SK-N-SH (cell line): ENCODE data around the gene ZNF219. TPM values are rescaled to one million over a fixed set of nuclear protein-coding genes. Genes with fewer than 3 reads are reported as not detected.

ENCODE experiments used
- CTCF ChIA-PET: fragments of 300-600, 350-600 bp; formaldehyde crosslinking; extraction: SDS; loops from one replicate; lab custom pipeline; 2021; lab: Yijun Ruan, JAX
- POLR2A ChIA-PET: fragments of 350-600 bp; sonication (Branson Sonifier 250); formaldehyde crosslinking; extraction: SDS; loops from one replicate; lab custom pipeline; 2020; ENCODE audit warnings: antibody characterized with exemption, inconsistent platforms; lab: Yijun Ruan, JAX
- DNase-seq: peaks from one replicate; pipeline ENCODE4 v3.0.0; 2012
- H2AFZ ChIP-seq: fragments of 200-600 bp; sonication (generic); 2 replicates; pipeline ENCODE4 v1.8.1; 2016; ENCODE audit warnings: antibody characterized with exemption, mild to moderate bottlenecking, low read depth
- H3F3A ChIP-seq: fragments of 200-600 bp; sonication (generic); replicated peaks from 2 replicates; pipeline ENCODE3; 2016; ENCODE audit warnings: antibody characterized with exemption, mild to moderate bottlenecking; ENCODE audit not compliant: insufficient read depth
- H3K27ac ChIP-seq, 2 experiments: fragments of 200-500 bp in 1 of 2; fragments of 200-600 bp in 1 of 2; sonication (Bioruptor generic) in 1 of 2; sonication (generic), shearing (Covaris generic) in 1 of 2; 2 replicates each; pipeline versions ENCODE4 v1.5.1 to v1.6.1; 2014 to 2016; ENCODE audit warnings: low read depth in 2 of 2, inconsistent platforms in 1 of 2, low read length in 1 of 2, mild to moderate bottlenecking in 1 of 2, mixed read lengths in 1 of 2
- H3K27me3 ChIP-seq: fragments of 200-600 bp; sonication (generic), shearing (Covaris generic); 2 replicates; pipeline ENCODE4 v1.6.1; 2016; ENCODE audit warnings: mixed run types; ENCODE audit not compliant: insufficient read depth
- H3K36me3 ChIP-seq, 2 experiments: fragments of 200-500 bp in 1 of 2; fragments of 200-600 bp in 1 of 2; sonication (Bioruptor generic) in 1 of 2; sonication (generic) in 1 of 2; replicated peaks in 1 of 2; 2 replicates each; pipeline versions ENCODE3 to v1.5.1; 2014 to 2016; ENCODE audit warnings: low read length in 1 of 2, mild to moderate bottlenecking in 1 of 2; ENCODE audit not compliant: insufficient read depth in 2 of 2, control insufficient read depth in 1 of 2
- H3K4me1 ChIP-seq, 2 experiments: fragments of 200-500 bp in 1 of 2; fragments of 200-600 bp in 1 of 2; sonication (Bioruptor generic) in 1 of 2; sonication (generic), shearing (Covaris generic) in 1 of 2; 2 replicates each; pipeline versions ENCODE4 v1.5.1 to v1.6.1; 2014 to 2016; ENCODE audit warnings: low read depth in 1 of 2, low read length in 1 of 2, mixed run types in 1 of 2; ENCODE audit not compliant: insufficient read depth in 2 of 2, control insufficient read depth in 1 of 2
- H3K4me2 ChIP-seq: fragments of 200-600 bp; sonication (generic), shearing (Covaris generic); 2 replicates; pipeline ENCODE4 v1.6.1; 2017; ENCODE audit warnings: mixed run types
- H3K4me3 ChIP-seq, 2 experiments: fragments of 200-500 bp in 1 of 2; fragments of 200-600 bp in 1 of 2; sonication (Bioruptor generic) in 1 of 2; sonication (generic), shearing (Covaris generic) in 1 of 2; 2 replicates each; pipeline versions ENCODE4 v1.5.1 to v1.8.1; 2014 to 2016; ENCODE audit warnings: low read depth in 2 of 2, inconsistent platforms in 1 of 2, low read length in 1 of 2, mild to moderate bottlenecking in 1 of 2, mixed read lengths in 1 of 2, moderate library complexity in 1 of 2
- H3K79me2 ChIP-seq: fragments of 200-600 bp; sonication (generic); 2 replicates; pipeline ENCODE4 v1.8.1; 2017; ENCODE audit warnings: mild to moderate bottlenecking; ENCODE audit not compliant: insufficient read depth
- H3K9ac ChIP-seq: fragments of 200-600 bp; sonication (generic); 2 replicates; pipeline ENCODE4 v1.6.1; 2017; ENCODE audit warnings: mixed run types
- H3K9me2 ChIP-seq: fragments of 200-600 bp; sonication (generic); 2 replicates; pipeline ENCODE4 v1.6.1; 2017; ENCODE audit warnings: mixed run types
- H3K9me3 ChIP-seq: fragments of 200-600 bp; sonication (generic); 2 replicates; pipeline ENCODE4 v1.6.1; 2017; ENCODE audit warnings: mixed run types, mild to moderate bottlenecking, moderate library complexity
- H4K20me1 ChIP-seq: fragments of 200-600 bp; sonication (generic); 2 replicates; pipeline ENCODE4 v1.6.1; 2017; ENCODE audit warnings: mild to moderate bottlenecking, mixed run types; ENCODE audit not compliant: insufficient read depth
- CHD2 ChIP-seq: fragments of 150-350 bp; IDR thresholded peaks from 2 replicates; pipeline ENCODE4 v1.6.1; 2018; ENCODE audit warnings: low read length; ENCODE audit not compliant: partially characterized antibody
- EZH2phosphoT487 ChIP-seq: fragments of 200-600 bp; sonication (generic); IDR thresholded peaks from 2 replicates; pipeline ENCODE4 v1.6.1; 2017; ENCODE audit warnings: low read depth, mixed run types, mild to moderate bottlenecking, antibody characterized with exemption, moderate library complexity, borderline replicate concordance
- GABPA ChIP-seq: IDR thresholded peaks from 2 replicates; pipeline ENCODE4 v1.4.0; 2012; ENCODE audit warnings: low read depth, mild to moderate bottlenecking
- GATA2 ChIP-seq: sonication (generic); formaldehyde crosslinking; IDR thresholded peaks from 2 replicates; pipeline ENCODE4 v1.5.0; 2020; ENCODE audit warnings: mild to moderate bottlenecking, missing genetic modification reagents
- MEF2A ChIP-seq: IDR thresholded peaks from 2 replicates; pipeline ENCODE4 v1.4.0; 2012; ENCODE audit warnings: low read depth, borderline replicate concordance
- NRF1 ChIP-seq: IDR thresholded peaks from 2 replicates; pipeline ENCODE4 v1.6.1; 2012; ENCODE audit warnings: low read depth, mild to moderate bottlenecking, low read length
- PBX3 ChIP-seq: IDR thresholded peaks from 2 replicates; pipeline ENCODE4; 2012
- RCOR1 ChIP-seq: fragments of 150-350 bp; IDR thresholded peaks from 2 replicates; pipeline ENCODE4 v1.6.1; 2017; ENCODE audit warnings: antibody characterized with exemption, low read length
- REST ChIP-seq: IDR thresholded peaks from 2 replicates; pipeline ENCODE4 v1.6.1; 2012; ENCODE audit warnings: mild to moderate bottlenecking, low read depth, low read length, moderate library complexity
- RXRA ChIP-seq: IDR thresholded peaks from 2 replicates; pipeline ENCODE4 v1.4.0; 2012; ENCODE audit warnings: low read depth, mild to moderate bottlenecking, borderline replicate concordance
- TCF12 ChIP-seq: IDR thresholded peaks from 2 replicates; pipeline ENCODE4 v1.4.0; 2012
- USF2 ChIP-seq: fragments of 150-350 bp; IDR thresholded peaks from 2 replicates; pipeline ENCODE4 v1.6.1; 2017; ENCODE audit warnings: antibody characterized with exemption, low read length, low read depth, borderline replicate concordance
- WGBS: methylation state at CpG from one replicate; pipeline ENCODE4 v1.1.6; 2017; ENCODE audit warnings: low lambda C conversion rate; 5-methylcytosine and 5-hydroxymethylcytosine counted together
- polyA plus RNA-seq, 3 experiments: library from polyadenylated mRNA; depleted of rRNA; stranded (reverse); fragments of >200 nt; gene quantifications; 2 replicates each; pipeline ENCODE4 v1.2.3, GENCODE V29; 2012

Gene ZNF219
- polyA plus RNA-seq, 1 of the 3 experiments (the other 2 are of a cell fraction): 24.1 TPM

- TF ChIP-seq REST: no peak
- TF ChIP-seq, all 33 proteins: peak for 5
These were observed 8.2 kb upstream of the ZNF219 start (continued) for GRCh38 chr14:21106498-21107282.

- Histone ChIP-seq H3F3A (peaks cover 10% of the 10 kb centered on the region), H3K4me1 (peaks cover 10 to 29% of the 10 kb centered on the region in 2 experiments), H3K36me3 (no peaks in the 10 kb centered on the region), H3K9ac (no peak overlapping the region), H3K9me2 (no peaks in the 10 kb centered on the region), H3K27ac (peak overlapping the region in 1 of 2 experiments; percentile 40; a peak in 1 of 4 replicates), H2AFZ (peak overlapping the region; percentile 85; the same call in 1 of the 2 replicates), H4K20me1 (no peaks in the 10 kb centered on the region), H3K4me2 (no peak overlapping the region), H3K79me2 (no peaks in the 10 kb centered on the region), H3K4me3 (no peak overlapping the region), H3K27me3 (no peaks in the 10 kb centered on the region), H3K9me3 (no peaks in the 10 kb centered on the region)
- no peak for DNase-seq
- TF ChIP-seq GATA2 (CRISPR knock-in tag) (no peak), CHD2 (no peak), GABPA (no peak), RXRA (no peak), TCF12 (no peak), NRF1 (no peak), USF2 (no peak), EZH2phosphoT487 (no peak), PBX3 (no peak), REST (no peak), RCOR1 (no peak), MEF2A (no peak)
- ChIA-PET CTCF (interaction anchor here (1.0 to 20.5 kb wide), 12 partner anchors 9 to 135 kb away, joined by 3 to 555 read pairs (median 16); partner anchors contain the start of genes ARHGEF40 and NDRG2), POLR2A (no interaction called here)
- WGBS: 65% methylated on average over 4 of the region's 4 CpGs
These were observed 7.7 kb upstream of the ZNF219 start for GRCh38 chr14:21106176-21106497.
